NCI-H748 treated with DMSO at 0.1 percent for 48 hours (cell line): ENCODE measurements around the gene GNA12.
"Not testable (repeated sequence)": the region's sequence is repeated elsewhere in the genome, so short reads cannot be mapped to it uniquely, and the experiment has no call there.

ENCODE experiments used
- DNase-seq: peaks from one replicate; lab custom pipeline; 2025; lab: John Stamatoyannopoulos, UW

GNA12 gene

GRCh38 chr7:2748684-2749083 is 95.4 kb downstream of the GNA12 start:
- DNase-seq: not testable (repeated sequence)

GRCh38 chr7:2743523-2744185 is 100.5 kb downstream of the GNA12 start:
- not testable (repeated sequence) for DNase-seq

GRCh38 chr7:2738766-2739549 is 105.2 kb downstream of the GNA12 start:
- no peak for DNase-seq

- DNase-seq: no peak
Measured at GRCh38 chr7:2737771-2738540, 106.2 kb downstream of the GNA12 start.

- not testable (repeated sequence) for DNase-seq
Measured at GRCh38 chr7:2737005-2737743, 106.9 kb downstream of the GNA12 start.

- no peak for DNase-seq
Measured at GRCh38 chr7:2736411-2736914, 107.6 kb downstream of the GNA12 start.

GRCh38 chr7:2735744-2736143 is 108.4 kb downstream of the GNA12 start:
- no peak for DNase-seq

- no peak for DNase-seq
Measured at GRCh38 chr7:2734751-2735571, 109.1 kb downstream of the GNA12 start.

GRCh38 chr7:2734084-2734686 is 109.9 kb downstream of the GNA12 start:
- no peak for DNase-seq

GRCh38 chr7:2732959-2733584 is 111.0 kb downstream of the GNA12 start:
- DNase-seq: no peak

GRCh38 chr7:2732388-2732787 is 111.7 kb downstream of the GNA12 start:
- DNase-seq: no peak

- no peak for DNase-seq
Measured at GRCh38 chr7:2730846-2731770, 113.0 kb downstream of the GNA12 start.

- DNase-seq: no peak
Measured at GRCh38 chr7:2729893-2730716, 114.0 kb downstream of the GNA12 start.

- no peak for DNase-seq
Measured at GRCh38 chr7:2729031-2729892, 114.8 kb downstream of the GNA12 start.

- no peak for DNase-seq
Measured at GRCh38 chr7:2728316-2729030, 115.6 kb downstream of the GNA12 start.

GRCh38 chr7:2727206-2727605 is 116.9 kb downstream of the GNA12 start:
- DNase-seq: not testable (repeated sequence)
